Fibroblast of skin of left biceps (primary cell): ENCODE measurements around the gene APOBEC3C.
"Not testable (repeated sequence)": the region's sequence is repeated elsewhere in the genome, so short reads cannot be mapped to it uniquely, and the experiment has no call there.

Experiments used
- DNase-seq, 2 experiments: peaks; one replicate each; pipeline ENCODE4 v3.0.0-alpha.2; 2013; ENCODE audit warnings: low read depth in 2 of 2

The APOBEC3C gene

DNA sequence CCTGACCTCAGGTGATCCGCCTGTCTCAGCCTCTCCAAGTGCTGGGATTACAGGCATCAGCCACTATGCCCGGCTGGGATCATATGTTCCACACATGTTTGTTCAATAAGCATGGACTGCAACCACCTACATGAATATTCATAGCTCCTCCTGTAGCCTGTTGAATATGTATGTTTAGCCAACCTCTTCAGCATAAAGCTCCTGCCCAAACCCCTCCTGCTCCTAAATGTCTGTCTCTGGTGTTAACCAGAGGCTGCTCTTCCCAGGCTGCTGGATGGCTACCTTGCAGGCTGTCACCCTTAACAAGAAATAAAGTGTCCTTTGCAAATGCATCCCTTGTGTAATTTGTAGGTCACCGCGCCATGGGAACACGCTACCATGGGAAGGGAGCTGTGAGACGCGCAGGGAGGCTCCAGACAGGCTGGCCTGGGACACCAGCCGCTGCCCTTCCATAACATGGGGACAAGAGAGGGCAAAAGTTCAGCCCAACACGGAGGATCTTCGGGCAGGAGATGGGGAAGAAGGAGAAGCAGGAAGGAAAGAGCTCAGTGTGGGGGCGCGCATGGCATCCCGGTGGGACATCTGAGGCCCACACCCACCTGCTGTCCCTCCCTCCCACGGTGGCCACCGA is 6.1 kb downstream of the APOBEC3C start:
- not testable (repeated sequence) for DNase-seq

DNA sequence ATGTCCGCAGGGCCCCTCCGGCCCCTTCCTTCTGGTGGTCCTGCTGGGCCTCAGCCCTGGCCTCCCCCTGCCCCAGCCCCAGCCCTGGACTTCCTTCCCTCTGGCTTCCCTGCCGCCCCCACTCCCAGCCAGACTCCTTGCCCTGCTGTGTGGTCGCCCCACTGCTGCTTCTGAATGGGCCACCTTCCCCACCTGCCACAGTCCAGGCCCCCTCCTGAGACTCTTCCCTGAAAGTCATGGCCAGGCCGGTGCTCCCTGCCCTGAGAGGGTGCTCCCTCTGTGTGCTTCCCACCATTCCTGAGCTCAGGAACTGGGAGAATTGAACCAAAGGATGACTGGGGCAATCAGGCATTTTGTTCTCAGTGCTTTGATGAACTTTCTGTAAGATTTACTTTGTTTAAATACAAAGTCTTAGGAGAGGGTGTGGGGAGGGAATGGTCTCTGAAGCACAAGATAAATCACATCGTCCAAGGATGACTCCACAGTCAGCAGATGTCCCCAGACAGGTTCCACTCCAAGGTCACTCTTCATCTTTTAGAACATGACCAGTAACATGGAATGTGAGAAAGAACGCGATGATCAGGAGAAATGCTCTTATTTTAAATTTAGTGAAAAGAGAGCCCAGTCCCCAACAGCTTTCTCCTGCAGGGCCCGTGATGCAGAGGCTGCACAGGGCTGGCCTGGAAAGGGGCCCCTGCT is 7.6 kb downstream of the APOBEC3C start:
- no peak for DNase-seq

DNA sequence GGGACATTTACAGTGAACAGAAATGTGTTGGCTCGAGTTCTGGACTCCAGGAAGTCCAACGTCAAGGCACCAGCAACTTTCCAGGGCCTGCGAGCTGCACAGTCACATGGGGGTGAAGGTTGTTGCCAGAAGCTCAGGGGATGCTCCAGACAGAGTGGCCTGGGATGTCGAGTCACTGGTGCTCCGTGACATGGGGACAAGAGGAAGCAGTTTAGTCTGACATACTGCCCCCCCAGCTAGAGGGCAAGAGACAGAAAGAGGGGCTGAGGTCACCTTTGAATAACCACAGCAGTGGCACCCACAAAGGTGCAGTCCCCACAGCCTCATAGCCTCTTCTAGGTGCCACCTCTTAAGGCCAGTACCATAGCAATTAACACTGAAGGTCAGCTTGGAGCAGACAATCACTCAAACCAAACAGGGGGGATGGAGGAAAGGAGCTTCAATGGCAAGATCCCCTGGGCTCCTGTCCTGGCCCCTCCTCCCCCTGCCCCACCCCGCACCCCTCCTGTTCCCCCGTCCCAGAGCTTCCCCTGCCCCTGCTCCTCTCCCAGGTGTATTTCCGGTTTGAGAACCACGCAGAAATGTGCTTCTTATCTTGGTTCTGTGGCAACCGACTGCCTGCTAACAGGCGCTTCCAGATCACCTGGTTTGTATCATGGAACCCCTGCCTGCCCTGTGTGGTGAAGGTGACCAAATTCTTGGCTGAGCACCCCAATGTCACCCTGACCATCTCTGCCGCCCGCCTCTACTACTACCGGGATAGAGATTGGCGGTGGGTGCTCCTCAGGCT is 10.7 kb downstream of the APOBEC3C start:
- DNase-seq = no peak

DNA sequence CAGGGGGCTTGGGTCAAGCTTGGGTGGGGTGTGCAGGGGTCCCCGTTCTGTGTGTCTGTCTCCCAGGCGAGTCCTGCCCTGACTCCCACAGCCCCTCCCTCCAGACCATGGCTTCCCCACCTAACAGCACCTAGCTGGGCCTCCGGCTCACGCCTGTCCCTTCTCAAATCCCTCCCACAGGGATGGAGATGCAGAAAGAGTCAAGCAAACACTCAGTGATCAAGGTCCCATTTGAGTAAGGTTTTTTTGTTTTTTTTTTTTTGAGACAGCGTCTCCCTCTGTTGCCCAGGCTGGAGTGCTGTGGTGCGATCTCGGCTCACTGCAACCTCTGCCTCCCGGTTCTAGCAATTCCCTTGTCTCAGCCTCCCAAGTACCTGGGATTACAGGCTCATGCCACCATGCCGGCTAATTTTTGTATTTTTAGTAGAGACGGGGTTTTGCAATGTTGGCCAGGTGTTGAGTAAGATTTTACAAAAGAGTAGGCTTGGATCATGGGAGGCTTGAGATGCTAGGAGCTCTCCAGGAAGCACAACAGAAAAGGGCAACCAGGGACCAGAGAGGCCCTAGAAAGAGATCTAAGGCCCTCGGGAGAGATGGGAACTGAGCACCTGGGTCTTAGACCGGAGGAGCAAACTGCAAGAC is 12.6 kb downstream of the APOBEC3C start:
- no peak for DNase-seq

DNA sequence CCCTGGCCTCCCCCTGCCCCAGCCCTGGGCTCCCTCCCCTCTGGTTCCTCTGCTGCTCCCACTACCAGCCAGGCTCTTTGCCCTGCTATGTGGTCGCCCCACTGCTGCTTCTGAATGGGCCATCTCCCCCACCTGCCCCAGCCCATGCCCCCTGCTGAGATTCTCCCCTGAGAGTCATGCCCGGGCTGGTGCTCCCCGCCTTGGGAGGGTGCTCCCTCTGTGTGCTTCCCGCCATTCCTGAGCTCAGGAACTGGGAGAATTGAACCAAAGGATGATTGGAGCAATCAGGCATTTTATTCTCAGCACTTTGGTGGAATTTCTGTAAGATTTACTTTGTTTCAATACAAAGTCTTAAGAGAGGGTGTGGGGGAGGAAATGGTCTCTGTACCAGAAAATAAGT is 13.7 kb downstream of the APOBEC3C start:
- DNase-seq = no peak

DNA sequence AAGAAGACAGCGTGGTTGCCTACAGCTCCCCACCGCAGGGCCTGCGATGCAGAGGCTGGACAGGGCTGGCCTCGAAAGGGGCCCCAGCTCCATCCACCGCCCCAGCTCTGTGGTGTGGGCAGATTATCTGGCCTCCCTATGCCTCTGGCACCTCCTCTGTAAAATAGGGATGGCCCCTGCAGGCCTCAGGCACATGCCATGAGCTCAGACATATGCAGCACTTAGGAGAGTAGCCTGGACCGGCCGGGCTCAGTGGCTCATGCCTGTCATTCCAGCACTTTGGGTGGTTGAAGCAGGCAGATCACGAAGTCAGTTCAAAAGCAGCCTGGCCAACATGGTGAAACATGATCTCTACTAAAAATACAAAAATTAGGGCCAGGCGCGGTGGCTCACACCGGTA is 14.2 kb downstream of the APOBEC3C start:
- no peak for DNase-seq

DNA sequence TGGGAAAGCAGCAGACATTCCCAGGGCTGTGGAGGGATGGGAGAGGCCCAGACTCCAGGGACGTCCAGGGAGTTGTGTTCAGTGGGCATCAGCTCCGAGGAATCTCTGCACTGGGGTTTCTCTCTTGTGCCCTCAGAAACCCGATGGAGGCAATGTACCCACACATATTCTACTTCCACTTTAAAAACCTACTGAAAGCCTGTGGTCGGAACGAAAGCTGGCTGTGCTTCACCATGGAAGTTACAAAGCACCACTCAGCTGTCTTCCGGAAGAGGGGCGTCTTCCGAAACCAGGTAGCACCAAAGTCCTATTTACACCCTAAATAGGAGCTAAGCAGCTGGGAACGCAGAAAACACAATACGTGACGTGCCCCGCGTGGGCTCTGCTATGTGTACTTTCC is 15.2 kb downstream of the APOBEC3C start:
- no peak for DNase-seq

DNA sequence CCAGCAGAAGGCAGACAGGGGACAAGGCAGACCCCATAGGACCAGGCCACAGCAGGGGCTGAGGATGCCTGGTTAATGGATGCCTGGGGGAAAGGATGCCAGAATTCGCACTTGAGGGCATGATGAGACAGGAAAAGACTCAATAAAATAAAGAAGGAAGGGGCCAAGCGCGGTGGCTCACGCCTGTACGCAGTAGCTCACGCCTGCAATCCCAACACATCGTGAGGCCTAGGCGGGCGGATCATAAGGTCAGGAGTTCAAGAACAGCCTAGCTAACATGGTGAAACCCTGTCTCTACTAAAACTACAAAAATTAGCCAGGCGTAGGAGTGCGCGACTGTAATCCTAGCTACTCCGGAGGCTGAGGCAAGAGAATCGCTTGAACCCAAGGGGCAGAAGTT is 16.6 kb downstream of the APOBEC3C start:
- DNase-seq = no peak

DNA sequence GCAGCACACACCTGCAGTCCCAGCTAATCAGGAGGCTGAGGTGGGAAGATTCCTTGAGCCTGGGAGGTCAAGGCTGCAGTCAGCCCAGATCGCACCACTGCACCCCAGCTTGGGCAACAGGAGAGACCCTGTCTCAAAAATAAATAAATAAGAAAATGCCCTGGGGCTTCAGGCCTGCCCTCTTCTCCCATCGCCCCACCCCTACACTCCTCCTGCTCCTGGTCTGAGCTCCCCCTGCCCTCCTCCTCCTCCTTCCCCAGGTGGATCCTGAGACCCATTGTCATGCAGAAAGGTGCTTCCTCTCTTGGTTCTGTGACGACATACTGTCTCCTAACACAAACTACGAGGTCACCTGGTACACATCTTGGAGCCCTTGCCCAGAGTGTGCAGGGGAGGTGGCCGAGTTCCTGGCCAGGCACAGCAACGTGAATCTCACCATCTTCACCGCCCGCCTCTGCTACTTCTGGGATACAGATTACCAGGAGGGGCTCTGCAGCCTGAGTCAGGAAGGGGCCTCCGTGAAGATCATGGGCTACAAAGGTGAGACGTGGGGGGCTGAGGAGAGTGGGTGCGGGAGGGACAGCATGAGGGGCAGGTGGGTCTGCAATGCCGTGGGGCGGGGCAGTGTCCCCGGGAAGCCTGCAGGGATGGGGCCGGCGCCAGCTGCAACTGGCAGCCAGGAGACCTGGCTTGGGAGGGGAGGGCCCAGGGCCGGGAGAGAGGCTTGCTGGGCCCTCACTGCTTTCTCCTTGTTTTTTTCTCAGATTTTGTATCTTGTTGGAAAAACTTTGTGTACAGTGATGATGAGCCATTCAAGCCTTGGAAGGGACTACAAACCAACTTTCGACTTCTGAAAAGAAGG is 17.6 kb downstream of the APOBEC3C start:
- not testable (repeated sequence) for DNase-seq

DNA sequence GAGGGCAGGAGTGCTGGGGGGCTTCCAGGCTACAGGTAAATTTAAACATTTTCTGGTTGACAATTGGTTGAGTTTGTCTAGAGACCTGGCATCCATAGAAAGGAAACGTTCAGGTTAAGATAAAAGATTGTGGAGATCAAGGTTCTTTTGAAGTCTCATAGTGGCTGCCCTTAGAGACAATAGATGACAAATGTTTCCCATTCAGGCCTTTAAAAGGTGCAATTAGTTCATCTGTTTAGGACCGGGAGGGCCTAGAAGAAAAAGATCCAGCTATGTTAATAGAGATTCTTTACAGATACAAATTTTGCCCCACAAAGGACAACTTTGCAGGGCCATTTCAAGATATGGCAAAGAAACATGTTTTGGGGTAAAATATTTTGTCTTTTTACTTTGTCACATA is 23.0 kb downstream of the APOBEC3C start:
- not testable (repeated sequence) for DNase-seq

DNA sequence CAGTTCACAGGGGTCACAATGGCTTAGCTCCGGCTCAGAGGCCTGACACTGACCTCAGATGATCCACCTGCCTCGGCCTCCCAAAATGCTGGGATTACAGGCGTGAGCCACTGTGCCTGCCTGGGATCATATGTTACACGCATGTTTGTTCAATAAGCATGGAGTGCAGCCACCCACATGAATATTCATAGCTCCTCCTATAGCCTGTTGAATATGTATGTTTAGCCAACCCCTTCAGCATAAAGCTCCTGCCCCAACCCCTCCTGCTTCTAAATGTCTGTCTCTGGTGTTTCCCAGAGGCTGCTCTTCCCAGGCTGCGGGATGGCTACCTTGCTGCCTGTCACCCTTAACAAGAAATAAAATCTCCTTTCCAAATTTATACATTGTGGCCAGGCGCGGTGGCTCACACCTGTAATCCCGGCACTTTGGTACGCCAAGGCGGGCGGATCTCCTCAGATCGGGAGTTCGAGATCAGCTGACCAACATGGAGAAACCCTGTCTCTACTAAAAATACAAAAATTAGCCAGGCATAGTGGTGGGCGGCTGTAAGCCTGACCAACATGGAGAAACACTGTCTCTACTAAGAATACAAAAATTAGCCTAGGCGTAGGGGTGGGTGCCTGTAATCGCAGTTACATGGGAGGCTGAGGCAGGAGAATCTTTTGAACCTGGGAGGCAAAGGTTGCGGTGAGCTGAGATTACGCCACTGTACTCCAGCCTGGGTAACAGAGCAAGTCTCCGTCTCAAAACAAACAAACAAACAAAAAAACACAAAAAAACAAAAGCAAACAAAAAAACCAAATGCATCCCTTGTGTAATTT is 25.5 kb downstream of the APOBEC3C start:
- no peak for DNase-seq

DNA sequence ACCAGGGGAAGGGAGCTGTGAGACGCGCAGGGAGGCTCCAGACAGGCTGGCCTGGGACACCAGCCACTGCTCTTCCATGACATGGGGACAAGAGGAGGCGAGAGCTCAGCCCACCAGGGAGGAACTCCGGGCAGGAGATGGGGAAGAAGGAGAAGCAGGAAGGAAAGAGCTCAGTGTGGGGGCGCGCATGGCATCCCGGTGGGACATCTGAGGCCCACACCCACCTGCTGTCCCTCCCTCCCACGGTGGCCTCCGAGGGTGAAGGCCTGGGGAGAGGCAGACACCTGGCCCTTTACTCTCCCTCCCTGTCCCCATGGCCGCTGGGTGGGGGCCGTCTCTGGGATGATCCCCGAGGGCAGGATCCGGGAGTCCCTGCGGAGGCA is 26.1 kb downstream of the APOBEC3C start:
- DNase-seq = not testable (repeated sequence)

DNA sequence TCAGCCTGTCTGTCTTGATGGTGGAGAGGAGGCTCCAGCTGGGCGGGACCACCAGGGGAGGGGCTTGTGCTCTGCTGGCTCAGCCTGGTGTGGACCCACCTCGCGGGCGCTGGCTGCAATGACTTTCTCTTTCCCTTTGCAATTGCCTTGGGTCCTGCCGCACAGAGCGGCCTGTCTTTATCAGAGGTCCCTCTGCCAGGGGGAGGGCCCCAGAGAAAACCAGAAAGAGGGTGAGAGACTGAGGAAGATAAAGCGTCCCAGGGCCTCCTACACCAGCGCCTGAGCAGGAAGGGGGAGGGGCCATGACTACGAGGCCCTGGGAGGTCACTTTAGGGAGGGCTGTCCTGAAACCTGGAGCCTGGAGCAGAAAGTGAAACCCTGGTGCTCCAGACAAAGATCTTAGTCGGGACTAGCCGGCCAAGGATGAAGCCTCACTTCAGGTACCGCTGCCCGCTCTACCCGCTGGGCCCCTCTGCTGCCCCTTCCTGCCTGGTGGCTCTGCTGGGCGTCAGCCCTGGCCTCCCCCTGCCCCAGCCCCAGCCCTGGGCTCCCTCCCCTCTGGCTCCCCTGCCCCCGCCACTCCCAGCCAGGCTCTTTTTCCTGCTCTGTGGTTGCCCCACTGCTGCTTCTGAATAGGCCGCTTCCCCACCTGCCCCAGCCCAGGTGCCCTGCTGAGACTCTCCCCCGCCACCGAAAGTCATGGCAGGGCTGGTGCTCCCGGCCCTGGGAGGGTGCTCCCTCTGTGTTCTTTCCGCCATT is 26.7 kb downstream of the APOBEC3C start, which contains the start of gene APOBEC3F:
TSS of gene APOBEC3F (plus strand) at position 327 of the 759 bp plus-strand sequence. CDS start at position 424, 97 bp downstream.
- DNase-seq = not testable (repeated sequence)

DNA sequence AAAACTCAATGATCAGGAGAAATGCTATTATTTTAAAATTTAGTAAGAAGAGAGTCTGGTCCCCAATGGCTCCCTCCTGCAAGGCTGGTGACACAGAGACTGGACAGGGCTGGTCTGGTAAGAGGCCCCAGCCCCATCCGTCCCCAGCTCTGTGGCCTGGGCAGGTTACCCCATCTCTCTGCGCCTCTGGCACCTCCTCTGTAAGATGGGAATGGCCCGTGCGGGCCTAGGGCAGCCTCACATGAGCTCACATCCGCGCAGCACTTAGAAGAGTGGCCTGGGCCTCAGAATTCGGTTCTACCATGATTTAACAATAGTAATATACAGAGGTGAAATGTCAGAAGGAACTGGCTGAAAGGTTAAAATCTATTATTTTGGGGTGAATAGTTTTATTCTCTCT is 27.9 kb downstream of the APOBEC3C start:
- no peak for DNase-seq

DNA sequence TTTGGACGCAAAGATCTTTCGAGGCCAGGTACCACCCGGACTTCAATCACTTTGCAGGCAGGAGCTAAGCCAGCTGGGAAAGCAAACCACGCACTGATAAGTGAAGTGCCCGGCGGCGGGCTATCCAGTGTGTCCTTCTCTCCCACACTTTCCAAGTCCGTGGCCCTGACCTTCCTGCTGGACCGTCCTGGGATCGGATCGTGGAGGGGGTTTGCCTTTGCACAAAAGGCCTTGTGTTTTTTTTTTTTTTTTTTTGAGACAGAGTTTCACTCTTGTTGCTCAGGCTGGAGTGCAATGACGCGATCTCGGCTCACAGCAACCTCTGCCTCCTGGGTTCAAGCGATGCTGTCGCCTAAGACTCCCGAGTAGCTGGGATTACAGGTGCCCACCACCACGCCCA is 29.0 kb downstream of the APOBEC3C start:
- DNase-seq = not testable (repeated sequence)

DNA sequence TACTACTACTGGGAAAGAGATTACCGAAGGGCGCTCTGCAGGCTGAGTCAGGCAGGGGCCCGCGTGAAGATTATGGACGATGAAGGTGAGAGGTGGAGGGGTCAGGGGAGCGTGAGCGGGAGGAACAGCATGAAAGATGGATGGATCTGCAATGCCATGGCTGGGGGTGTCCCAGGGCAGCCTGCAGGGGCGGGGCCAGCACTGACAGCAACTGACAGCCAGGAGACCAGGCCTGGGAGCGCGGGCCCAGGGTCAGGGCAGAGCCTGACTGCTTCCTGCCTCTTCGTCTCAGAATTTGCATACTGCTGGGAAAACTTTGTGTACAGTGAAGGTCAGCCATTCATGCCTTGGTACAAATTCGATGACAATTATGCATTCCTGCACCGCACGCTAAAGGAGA is 31.1 kb downstream of the APOBEC3C start:
- DNase-seq = not testable (repeated sequence)

DNA sequence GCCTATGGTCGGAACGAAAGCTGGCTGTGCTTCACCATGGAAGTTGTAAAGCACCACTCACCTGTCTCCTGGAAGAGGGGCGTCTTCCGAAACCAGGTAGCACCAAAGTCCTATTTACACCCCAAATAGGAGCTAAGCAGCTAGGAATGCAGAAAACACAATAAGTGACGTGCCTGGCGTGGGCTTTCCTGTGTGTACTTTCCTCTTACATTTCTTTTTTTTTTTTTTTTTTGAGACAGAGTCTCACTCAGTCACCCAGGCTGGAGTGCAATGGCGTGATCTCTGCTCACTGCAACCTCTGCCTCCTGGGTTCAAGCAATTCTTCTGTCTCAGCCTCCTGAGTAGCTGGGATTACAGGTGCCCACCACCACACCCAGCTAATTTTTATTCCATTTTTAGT is 35.4 kb downstream of the APOBEC3C start:
- not testable (repeated sequence) for DNase-seq

DNA sequence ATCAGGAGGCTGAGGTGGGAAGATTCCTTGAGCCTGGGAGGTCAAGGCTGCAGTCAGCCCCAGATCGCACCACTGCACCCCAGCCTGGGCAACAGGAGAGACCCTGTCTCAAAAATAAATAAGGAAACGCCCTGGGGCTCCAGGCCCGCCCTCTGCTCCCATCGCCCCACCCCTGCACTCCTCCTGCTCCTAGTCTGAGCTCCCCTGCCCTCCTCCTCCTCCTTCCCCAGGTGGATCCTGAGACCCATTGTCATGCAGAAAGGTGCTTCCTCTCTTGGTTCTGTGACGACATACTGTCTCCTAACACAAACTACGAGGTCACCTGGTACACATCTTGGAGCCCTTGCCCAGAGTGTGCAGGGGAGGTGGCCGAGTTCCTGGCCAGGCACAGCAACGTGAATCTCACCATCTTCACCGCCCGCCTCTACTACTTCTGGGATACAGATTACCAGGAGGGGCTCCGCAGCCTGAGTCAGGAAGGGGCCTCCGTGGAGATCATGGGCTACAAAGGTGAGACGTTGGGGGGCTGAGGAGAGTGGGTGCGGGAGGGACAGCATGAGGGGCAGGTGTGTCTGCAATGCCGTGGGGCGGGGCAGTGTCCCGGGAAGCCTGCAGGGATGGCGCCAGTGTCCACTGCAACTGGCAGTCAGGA is 37.9 kb downstream of the APOBEC3C start:
- DNase-seq = not testable (repeated sequence)

DNA sequence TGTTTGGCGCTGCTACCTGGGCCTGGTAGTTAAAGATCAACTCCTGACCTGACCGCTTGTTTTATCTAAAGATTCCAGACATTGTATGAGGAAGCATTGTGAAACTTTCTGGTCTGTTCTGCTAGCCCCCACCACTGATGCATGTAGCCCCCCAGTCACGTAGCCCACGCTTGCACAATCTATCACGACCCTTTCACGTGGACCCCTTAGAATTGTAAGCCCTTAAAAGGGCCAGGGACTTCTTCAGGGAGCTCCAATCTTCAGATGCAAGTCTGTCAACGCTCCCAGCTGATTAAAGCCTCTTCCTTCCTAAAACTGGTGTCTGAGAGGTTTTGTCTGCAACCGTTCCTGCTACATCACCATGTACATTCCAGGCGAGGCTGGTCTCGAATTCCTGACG is 41.6 kb downstream of the APOBEC3C start:
- DNase-seq = no peak
